Activated CD4-positive, alpha-beta T cell treated with anti-CD3 and anti-CD28 coated beads for 4 hours (primary cell): ENCODE data around the gene SMIM24.
"Not testable (repeated sequence)": the region's sequence is repeated elsewhere in the genome, so short reads cannot be mapped to it uniquely, and the experiment has no call there.

Experiments
- DNase-seq, 2 donors: peaks; one replicate each; pipeline ENCODE4 v3.0.0-alpha.2; 2020

The SMIM24 gene

GRCh38 chr19:3513229-3514140 is 33.2 kb upstream of the SMIM24 start:
- DNase-seq: no peak

DNA sequence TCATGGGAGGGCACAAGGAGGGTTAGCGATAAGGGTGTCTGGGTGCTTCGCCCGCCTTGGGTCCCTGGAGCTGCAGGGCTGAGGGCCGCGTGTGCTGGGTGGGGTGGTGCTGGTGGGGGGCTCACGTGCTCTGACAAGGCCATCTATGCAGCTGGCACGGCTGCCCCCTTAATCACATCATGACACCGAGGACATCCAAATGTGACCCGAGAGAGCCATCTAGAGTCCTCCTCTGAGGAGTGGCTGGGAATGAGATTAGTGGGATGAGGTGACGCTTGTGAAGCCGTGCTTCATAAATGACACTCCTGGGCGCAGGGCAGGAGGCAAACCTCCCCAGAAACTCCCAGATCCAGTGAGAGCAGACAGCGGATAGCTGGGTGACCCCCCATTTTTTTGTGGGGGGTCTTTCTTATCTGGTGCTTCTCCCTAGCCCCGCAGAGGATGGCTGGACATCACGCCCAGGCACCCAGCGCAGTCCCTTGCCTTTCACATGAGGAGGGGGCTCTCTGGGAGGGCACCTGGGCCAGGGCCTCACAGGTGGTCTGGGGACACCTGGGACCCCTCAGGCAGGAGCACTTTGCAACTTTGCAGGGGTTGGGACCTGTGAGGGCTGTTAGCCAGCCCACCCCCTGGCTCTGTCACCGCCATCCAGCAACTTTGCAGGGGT is 32.4 kb upstream of the SMIM24 start:
- no peak for DNase-seq

GRCh38 chr19:3511506-3512251 is 31.4 kb upstream of the SMIM24 start:
- no peak for DNase-seq

GRCh38 chr19:3510727-3511126 is 30.4 kb upstream of the SMIM24 start:
- no peak for DNase-seq

DNA sequence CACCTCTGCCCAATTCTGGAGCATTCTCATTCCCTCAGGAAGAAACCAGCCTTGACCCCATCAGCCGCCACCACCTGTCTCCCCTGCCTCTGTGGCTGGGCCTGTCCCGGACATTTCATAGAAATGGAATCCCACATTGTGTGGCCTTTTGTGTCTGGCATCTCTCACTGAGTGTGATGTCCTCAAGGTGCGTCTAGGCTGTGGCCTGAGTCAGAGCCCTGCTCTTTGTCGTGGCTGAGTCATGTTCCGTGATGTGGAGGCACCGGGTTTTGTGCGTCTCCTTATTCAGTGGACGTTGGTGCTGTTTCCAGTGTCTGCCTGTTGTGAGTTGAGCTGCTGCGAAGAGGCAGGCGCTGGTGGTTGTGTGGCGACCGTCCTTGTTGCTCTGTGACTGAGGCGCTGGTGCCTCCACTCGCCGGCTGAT is 29.3 kb upstream of the SMIM24 start:
- peak; percentile 19 to 24 for DNase-seq

DNA sequence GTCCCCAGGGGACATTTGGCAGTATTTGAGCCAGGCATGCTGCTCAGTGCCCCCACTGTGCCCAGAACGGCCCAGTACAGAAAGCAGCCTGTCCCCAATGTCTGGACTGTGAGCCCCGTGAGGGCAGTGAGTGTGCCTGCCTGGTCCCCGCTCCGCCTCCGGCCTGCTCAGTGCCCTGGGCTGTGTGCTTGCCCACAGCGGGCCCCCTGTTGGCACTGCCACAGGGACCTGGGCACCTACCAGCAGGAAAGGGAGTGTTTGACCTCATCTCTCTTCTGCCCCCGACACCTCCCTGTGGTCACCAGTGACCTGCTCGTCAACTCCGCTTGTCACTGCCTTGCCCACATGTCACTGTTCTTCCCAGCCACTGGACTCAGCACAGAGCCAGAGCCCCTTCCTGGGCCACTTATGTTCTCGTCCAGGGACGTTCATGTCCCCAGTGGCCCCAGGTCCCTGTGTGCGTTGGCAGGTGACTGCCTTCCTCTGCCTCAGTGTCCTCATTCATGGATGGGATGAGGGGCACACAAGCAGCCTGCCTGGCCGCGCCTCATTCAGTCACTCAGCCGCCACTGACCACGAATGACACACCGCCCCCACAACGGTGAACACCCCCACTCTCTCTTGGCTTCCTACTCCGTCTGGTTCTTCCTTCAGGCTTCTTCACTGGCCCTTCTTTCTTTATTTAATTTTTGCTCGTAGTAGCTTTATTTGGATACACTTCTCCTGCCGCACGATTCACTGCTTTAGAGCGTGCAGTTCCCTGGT is 28.6 kb upstream of the SMIM24 start:
- no peak for DNase-seq

GRCh38 chr19:3508121-3508661 is 27.9 kb upstream of the SMIM24 start:
- not testable (repeated sequence) for DNase-seq

GRCh38 chr19:3507371-3508120 is 27.2 kb upstream of the SMIM24 start:
- DNase-seq: peak; percentile 47 to 59

- peak; percentile 18 to 33 for DNase-seq
Measured at GRCh38 chr19:3506384-3507340, 26.3 kb upstream of the SMIM24 start.

DNA sequence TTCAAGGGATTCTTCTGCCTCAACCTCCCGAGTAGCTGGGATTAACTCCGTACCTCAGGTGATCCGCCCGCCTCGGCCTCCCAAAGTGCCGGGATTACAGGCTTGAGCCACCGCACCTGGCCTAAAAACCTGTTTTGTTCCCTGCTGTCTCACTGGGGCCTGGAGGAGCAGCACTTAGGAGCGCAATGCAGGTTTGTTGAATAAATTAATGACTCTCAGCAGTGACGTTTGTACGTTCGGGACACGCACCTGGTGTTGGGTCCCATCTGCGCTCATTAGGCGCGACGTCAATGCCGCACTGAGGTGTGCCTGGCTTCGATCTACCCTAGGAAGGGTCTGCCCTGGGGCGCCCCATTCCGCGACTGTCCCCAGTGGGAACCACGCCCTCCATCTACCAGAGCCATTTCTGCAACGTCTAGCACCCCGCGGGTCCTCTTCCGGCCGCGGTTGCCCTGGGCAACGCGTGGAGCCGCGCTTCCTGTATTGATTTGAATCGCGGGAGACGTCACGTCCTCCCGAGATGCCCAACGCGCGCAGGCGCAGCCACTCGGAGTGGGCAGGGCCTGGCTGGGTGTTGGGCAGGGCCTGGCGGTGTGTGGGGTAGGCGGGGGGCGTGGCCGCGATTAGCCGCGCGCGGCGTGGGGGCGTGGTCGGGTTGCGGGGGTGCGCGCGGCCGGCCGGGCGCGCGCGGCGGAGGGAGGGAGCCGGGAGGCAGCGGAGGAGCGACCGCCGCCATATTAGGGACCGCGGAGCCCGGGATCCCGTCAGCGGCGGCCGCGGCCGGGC is 25.5 kb upstream of the SMIM24 start, which contains the start of gene FZR1:
Gene FZR1, plus strand, starts transcription at position 714 of the 786 bp plus-strand sequence. CDS start 16,679 bp downstream, outside the sequence.
- peak; percentile 99 for DNase-seq

GRCh38 chr19:3504735-3505134 is 24.4 kb upstream of the SMIM24 start:
- no peak for DNase-seq

DNA sequence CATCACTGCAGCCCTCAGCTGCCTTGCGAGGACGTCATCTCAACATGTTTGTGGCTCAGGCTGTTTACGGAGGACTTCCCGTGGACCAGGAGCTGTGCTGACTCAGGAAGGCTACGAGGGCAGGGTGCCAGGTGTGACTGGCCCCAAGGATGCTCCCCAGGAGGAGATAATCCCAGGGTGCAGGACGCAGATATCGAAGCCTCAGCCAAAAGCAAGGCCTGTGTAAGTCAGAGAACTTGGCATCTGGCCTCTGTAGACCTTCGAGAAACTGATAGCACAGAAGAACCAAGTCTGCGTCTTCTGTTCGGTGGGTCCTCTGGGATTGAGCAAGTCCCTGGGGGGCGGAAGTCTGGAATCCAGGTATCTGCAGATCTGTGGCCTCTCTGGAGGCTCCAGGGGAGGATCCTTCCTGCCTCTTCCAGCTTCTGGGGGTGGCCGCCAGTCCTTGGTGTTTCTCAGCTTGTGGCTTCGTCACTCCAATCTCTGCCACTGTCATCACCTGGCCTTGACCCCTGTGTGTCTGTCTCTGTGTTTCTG is 22.8 kb upstream of the SMIM24 start:
- no peak for DNase-seq

GRCh38 chr19:3501780-3502179 is 21.5 kb upstream of the SMIM24 start:
- DNase-seq: no peak

DNA sequence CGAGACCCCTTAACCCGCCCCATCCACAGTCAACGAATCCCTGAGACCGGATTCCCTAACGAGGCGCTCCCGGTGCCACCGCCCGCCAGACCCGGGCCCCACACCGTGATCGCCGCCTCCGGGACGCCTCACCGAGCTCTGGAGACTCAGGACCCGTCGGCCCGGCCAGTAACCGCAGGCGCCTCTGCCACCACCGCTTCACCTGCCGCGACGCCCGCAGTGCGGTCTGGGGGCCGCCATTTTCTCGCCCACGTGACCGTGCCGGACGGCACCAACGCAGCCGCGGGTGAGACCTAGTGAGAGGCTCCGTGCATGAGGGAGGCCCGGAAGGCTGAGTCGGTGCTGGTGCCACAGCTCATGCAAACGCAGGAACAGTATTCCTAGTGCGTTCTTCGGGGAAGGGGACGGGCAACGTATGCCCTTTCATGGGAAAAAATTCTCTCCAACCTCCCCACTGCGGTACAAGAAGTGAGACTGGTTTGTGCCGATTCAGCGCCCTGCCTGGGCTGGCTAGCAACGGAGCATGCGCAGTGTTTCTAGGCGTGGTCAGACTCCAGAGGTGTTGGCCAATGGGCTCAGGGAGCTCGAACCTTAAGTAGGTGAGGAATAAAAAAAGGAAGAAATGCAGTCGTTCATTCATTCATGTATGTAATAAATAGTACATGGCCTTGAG is 20.2 kb upstream of the SMIM24 start, which contains the start of gene DOHH:
Gene DOHH, minus strand, starts transcription at position 246 of the 673 bp plus-strand sequence. CDS start 3,860 bp downstream, outside the sequence.
- peak; percentile 94 to 96 for DNase-seq

DNA sequence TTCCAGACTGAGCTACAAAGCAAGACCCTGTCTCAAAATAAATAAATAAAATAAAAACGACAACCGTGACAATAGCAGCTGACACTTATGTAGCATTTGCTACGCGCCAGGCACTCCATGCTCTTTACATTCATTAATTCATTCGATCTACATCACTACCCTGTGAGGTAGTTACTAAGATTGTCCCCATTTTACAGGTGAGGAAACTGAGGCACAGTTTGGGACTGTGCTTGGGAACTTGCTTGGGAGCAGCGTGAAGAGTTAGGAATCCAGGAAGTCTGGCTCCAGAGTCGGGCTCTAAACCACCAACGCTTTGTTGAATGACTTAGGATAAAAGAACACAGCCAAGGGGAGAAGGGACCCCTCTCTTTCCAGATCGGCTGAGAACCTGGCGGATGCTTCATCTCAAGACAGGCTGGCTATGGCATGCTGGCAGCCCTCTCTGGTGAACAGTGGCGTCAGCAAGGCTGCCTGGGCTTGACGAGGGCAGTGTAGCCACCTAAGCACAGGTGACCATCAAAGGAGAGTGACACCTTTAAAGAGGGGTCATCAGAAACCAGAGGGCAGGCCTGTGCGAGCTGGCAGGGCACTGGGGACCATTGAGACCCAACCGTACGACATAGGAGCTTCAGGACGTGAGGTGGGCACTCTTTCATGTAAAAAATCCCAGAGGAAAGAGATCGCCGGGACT is 19.6 kb upstream of the SMIM24 start:
- DNase-seq: no peak

GRCh38 chr19:3497757-3498520 is 17.6 kb upstream of the SMIM24 start:
- DNase-seq: no peak
